ENCODE measurements around the gene ASB13.
A peak's percentile ranks its signal among the peaks of the same experiment; 100 is the strongest.

The ASB13 gene

GRCh38 chr10:5647507-5648240, 18.7 kb downstream of the ASB13 start:
- DNase-seq (ENCODE audit: low read depth): no peak

- no peak for DNase-seq (ENCODE audit: low read depth)
These were observed 20.3 kb downstream of the ASB13 start for GRCh38 chr10:5645944-5646617.

- DNase-seq (ENCODE audit: low read depth): no peak
These were observed 21.0 kb downstream of the ASB13 start for GRCh38 chr10:5645375-5645774.

GRCh38 chr10:5644930-5645329, 21.5 kb downstream of the ASB13 start:
- no peak for DNase-seq (ENCODE audit: low read depth)

- no peak for DNase-seq (ENCODE audit: low read depth)
These were observed 22.9 kb downstream of the ASB13 start for GRCh38 chr10:5643346-5644067.

GRCh38 chr10:5641501-5641900, 24.9 kb downstream of the ASB13 start:
- DNase-seq (ENCODE audit: low read depth): no peak

GRCh38 chr10:5640501-5640900, 25.9 kb downstream of the ASB13 start:
- DNase-seq (ENCODE audit: low read depth): no peak

- no peak for DNase-seq (ENCODE audit: low read depth)
These were observed 26.4 kb downstream of the ASB13 start for GRCh38 chr10:5640036-5640435.

GRCh38 chr10:5639066-5639465, 27.3 kb downstream of the ASB13 start:
- DNase-seq (ENCODE audit: low read depth): no peak

- no peak for DNase-seq (ENCODE audit: low read depth)
These were observed 27.9 kb downstream of the ASB13 start for GRCh38 chr10:5638494-5638893.

GRCh38 chr10:5634918-5635317, 31.5 kb downstream of the ASB13 start:
- no peak for DNase-seq (ENCODE audit: low read depth)

GRCh38 chr10:5633166-5633749, 33.1 kb downstream of the ASB13 start:
- no peak for DNase-seq (ENCODE audit: low read depth)

GRCh38 chr10:5632446-5632845, 33.9 kb downstream of the ASB13 start:
- DNase-seq (ENCODE audit: low read depth): no peak

- no peak for DNase-seq (ENCODE audit: low read depth)
These were observed 34.5 kb downstream of the ASB13 start for GRCh38 chr10:5631936-5632335.

- no peak for DNase-seq (ENCODE audit: low read depth)
These were observed 36.3 kb downstream of the ASB13 start for GRCh38 chr10:5630112-5630436.

- DNase-seq (ENCODE audit: low read depth): peak; percentile 73
These were observed 36.9 kb downstream of the ASB13 start for GRCh38 chr10:5629303-5630111.

- no peak for DNase-seq (ENCODE audit: low read depth)
These were observed 37.7 kb downstream of the ASB13 start for GRCh38 chr10:5628451-5629302.

GRCh38 chr10:5627486-5628044, 38.8 kb downstream of the ASB13 start:
- DNase-seq (ENCODE audit: low read depth): no peak

- no peak for DNase-seq (ENCODE audit: low read depth)
These were observed 40.2 kb downstream of the ASB13 start for GRCh38 chr10:5625992-5626777.

GRCh38 chr10:5624701-5625100, 41.7 kb downstream of the ASB13 start:
- no peak for DNase-seq (ENCODE audit: low read depth)
